IPS-18c (cell line): ENCODE data around the gene GARIN5A.

ENCODE experiments used
- H3K4me3 ChIP-seq: 2 replicates; pipeline ENCODE4 v1.7.0; 2013; ENCODE audit warnings: low read depth, mild to moderate bottlenecking, low read length, moderate library complexity; ENCODE audit not compliant: insufficient read depth
- H3K9me3 ChIP-seq: one replicate; pipeline ENCODE4 v1.6.1; 2013; ENCODE audit warnings: mild to moderate bottlenecking, low read length, moderate library complexity; ENCODE audit not compliant: control insufficient read depth, insufficient read depth

Gene GARIN5A

GRCh38 chr19:50495020-50495531 is 18.4 kb upstream of the GARIN5A start:
- Histone ChIP-seq H3K9me3 (peaks cover under 1% of the 10 kb centered on the region), H3K4me3 (no peak overlapping the region)

DNA sequence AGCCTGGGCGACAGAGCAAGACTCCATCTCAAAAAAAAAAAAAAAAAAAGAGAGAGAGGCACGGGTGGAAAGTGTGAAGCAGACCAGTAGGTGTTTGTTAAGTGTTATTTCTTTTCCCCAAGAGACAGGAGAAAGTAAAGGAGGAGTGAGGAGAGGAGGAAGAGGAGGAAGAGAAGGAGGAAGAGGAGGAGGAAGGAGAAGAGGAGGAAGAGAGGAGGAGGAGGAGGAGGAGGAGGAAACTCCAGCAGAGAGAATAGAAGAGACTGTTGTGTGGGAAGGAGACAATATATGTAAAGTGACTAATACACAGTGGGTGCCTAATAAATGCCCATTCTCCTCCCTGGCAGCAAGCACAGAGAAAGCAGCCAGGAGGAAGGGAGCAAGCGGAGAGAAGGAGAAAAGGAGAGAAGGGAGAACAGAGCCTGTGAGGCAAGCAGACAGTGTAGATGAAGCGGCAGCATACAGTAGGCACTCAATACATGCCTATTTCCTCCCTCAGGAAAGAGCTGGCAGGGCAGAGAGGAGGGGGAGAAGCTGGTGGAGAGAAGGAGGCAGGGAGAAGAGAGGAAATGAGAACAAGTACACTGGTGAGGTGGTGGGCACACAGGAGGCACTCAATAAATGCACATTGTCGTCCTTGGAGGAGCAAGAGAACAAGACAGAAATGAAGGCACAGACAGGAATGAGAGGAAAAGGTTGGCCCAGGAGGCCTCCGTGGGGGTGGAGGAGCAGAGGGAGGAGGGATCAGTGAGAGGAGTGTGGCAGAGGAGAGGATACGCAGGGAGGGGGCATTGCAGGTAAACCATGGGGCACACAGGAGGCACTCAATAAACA is 17.8 kb upstream of the GARIN5A start:
- peaks cover 2% of the 10 kb centered on the region for H3K9me3 ChIP-seq
- H3K4me3 ChIP-seq = no peak overlapping the region

DNA sequence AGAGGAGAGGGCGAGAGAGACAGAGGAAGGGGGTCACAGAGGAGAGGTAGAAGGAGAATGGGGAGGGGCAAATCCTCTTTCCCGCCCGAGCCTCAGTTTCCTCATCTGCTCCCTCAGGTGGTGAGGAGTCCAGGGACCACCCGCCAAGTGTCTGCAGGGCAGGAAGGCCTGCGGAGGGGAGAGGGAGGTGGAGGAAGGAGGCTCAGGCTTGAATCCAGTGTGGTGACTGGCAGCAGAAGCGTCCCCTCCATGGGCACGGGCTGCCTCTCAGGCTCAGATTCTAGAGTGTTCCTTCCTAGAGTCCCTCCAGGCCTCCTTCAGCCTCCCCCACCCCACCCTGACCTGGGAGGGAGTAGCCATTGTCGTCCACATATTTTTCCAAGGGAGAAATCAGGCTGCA is 16.5 kb upstream of the GARIN5A start:
- Histone ChIP-seq H3K4me3 (no peak overlapping the region), H3K9me3 (peaks cover 6% of the 10 kb centered on the region)

DNA sequence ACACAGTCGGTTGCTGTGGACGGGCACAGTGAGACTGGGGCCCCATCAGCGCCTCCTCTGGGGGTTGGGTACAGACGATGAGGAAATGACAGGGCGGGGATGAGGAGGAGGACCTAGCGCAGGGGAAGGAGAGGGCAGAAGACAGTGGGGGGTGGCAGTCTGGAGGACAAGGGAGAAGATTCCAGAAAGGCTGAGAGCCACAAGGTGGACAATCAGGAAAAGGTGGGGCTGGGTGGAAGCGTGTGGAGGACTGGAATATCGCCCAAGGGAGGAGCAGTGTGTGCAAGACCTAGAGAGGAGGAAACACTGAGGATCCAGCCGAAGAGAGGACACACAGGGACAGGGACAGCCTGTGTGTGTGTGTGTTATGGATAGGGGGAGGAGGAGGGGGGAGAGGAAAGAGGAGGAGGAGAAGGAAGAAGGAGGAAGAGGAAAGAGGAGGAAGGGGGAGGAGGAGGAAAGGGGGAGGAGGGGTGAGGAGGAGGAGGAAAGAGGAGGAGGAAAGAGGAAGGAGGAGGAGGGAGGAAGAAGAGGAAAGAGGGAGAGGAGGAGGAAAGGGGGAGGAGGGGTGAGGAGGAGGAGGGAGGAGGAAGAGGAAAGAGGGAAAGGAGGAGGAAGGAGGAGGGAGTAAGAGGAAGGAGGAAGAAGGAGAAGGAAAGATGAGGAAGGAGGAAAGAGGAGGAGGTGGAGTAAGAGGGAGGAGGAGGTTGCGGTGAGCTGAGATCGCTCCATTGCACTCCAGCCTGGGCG is 15.8 kb upstream of the GARIN5A start:
- no peak overlapping the region for H3K4me3 ChIP-seq

GRCh38 chr19:50490991-50491472 is 14.4 kb upstream of the GARIN5A start:
- no peak overlapping the region for H3K4me3 ChIP-seq
- H3K9me3 ChIP-seq = peaks cover 16% of the 10 kb centered on the region

More for the DNA sequence above, 15.8 kb upstream of the GARIN5A start:
- H3K9me3 ChIP-seq = peaks cover 6% of the 10 kb centered on the region

GRCh38 chr19:50490411-50490811 is 13.8 kb upstream of the GARIN5A start:
- no peak overlapping the region; the same call in 1 of the 2 replicates for H3K4me3 ChIP-seq

GRCh38 chr19:50489461-50490011 is 12.9 kb upstream of the GARIN5A start:
- Histone ChIP-seq H3K9me3 (peaks cover 25% of the 10 kb centered on the region), H3K4me3 (peak overlapping the region; percentile 11)

More at GRCh38 chr19:50490411-50490811, 13.8 kb upstream of the GARIN5A start:
- H3K9me3 ChIP-seq = peaks cover 22% of the 10 kb centered on the region

DNA sequence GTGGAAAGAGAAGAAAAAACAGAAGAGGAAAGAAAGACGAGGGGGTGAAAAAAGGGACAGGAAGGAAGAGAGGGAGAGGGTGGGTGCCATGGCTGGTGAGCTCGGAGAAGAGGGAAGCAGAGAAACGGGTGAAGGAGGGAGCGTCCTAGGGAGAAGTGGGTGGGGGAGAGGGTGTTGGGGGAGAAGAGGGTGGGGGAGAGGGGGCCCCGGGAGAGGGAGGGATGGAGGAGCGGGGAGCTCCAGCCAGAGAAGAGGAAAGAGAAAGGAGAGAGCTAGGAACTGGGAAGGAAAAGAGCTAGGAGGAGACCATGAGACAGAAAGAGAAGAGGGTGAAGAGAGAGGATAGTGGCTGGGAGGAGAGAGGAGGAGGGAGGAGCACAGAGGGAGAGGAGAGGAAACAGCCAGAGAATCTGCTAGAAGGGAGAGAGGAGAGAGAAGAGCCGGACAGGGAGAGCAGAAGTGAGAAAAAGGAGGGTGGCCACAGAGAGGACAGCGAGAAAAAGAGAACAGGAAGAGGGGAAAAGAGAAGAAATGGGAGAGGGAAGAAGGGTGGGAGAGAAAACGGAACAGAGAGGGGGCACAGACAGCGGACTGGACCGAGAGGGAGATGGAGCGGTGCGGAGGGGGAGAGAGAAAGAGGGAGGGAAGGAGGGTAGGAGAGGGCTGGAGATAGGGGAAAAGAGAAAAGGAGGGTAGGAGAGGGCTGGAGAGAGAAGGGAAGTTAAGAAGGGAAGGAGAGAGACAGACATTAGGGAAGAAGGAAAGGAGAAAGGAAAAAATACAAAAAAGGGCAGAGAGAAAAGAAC is 11.9 kb upstream of the GARIN5A start:
- no peak overlapping the region; the same call in 1 of the 2 replicates for H3K4me3 ChIP-seq
- H3K9me3 ChIP-seq = peaks cover 25% of the 10 kb centered on the region

GRCh38 chr19:50486823-50487515 is 10.3 kb upstream of the GARIN5A start:
- H3K4me3 ChIP-seq = no peak overlapping the region
- H3K9me3 ChIP-seq = peaks cover 25% of the 10 kb centered on the region

GRCh38 chr19:50485284-50485955 is 8.8 kb upstream of the GARIN5A start:
- Histone ChIP-seq H3K4me3 (no peak overlapping the region), H3K9me3 (peaks cover 25% of the 10 kb centered on the region)

DNA sequence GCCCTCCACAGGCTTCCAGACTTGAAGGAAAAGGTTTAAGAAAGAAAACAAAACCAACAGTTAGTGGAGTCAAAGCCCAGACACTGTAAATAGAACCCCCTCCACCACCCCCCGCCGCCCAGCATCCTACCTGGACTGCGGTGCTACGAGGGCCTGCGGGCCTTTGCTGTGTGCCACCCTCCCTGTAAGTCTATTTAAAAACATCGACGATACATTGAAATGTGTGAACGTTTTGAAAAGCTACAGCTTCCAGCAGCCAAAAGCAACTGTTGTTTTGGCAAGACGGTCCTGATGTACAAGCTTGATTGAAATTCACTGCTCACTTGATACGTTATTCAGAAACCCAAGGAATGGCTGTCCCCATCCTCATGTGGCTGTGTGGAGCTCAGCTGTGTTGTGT is 6.3 kb upstream of the GARIN5A start:
- no peak overlapping the region for H3K4me3 ChIP-seq
- peaks cover 20% of the 10 kb centered on the region for H3K9me3 ChIP-seq

- H3K9me3 ChIP-seq = peaks cover 20% of the 10 kb centered on the region
Observed at GRCh38 chr19:50482271-50482855, 5.7 kb upstream of the GARIN5A start.

DNA sequence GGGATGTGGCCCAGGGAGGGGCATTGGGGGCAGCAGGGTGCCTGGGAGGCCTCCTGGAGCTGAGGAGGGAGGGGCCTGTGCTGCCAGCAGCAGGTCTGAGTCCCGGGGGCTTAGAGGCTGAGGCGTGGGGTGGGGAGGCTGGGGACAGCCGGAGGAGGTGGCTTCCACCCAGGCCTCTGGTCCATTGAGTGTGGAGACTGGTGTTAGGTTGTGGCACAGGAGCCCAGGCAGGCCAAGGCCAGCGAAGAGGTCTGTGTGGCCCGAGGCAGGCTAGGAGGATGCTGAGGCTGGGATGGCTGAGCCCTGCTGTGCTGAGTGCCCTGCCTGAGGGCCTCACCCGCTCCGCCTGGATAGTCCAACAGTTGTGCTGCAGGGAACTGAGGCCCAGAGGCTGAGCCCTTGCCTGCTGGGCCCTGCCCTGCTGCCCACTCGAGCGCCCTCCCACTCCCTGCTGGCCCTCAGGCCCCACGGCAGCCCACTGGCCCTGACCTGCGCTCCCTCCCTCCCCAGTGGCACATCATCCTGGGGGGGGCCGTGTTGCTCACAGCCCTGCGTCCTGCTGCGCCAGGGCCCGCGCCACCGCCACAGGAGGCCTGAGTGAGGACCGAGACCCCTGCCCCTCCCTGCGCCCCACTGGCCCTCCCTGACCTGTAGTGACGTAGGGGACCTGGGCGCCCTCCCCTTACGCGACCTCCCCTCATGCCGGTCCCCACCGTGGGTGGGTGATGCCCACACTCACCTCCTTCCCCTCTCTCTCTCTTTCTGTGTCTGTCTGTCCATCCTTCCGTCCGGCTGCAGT is 4.9 kb upstream of the GARIN5A start:
- H3K9me3 ChIP-seq = peaks cover 15% of the 10 kb centered on the region
- no peak overlapping the region for H3K4me3 ChIP-seq

More at GRCh38 chr19:50482271-50482855, 5.7 kb upstream of the GARIN5A start:
- no peak overlapping the region for H3K4me3 ChIP-seq

DNA sequence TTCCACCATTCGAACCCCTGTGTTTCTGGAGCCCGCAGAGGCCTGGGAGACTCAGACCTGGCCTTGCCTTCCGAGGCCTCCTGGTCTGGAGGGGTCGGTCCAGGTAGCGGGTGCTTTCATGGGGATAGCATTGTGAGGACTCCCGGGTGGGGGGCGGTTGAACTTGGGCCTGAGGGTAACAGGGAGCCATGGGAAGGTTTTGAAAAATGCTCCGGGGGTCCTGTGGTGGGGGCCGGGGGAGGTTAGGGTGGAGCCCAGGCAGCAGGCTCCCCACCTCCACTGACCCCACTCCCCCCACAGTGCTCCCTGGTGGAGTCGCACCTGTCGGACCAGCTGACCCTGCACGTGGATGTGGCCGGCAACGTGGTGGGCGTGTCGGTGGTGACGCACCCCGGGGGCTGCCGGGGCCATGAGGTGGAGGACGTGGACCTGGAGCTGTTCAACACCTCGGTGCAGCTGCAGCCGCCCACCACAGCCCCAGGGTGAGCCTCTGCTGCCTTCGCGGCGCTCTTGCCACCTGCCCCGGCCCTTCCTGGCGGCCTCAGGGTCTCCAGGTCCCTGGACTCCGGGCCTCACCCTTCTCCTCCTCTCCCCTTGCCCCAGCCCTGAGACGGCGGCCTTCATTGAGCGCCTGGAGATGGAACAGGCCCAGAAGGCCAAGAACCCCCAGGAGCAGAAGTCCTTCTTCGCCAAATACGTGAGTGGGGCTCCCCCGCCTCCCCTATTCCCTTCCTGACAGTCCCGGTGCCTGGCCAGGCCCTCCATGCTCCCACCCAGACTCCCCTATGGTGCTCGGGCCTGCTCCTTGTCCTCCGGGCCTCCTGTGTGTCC is 3.8 kb upstream of the GARIN5A start:
- Histone ChIP-seq H3K9me3 (peaks cover 4% of the 10 kb centered on the region), H3K4me3 (no peak overlapping the region)
